ENCODE results near the gene TTLL10. TPM values are rescaled to one million over a fixed set of nuclear protein-coding genes. Genes with fewer than 3 reads are reported as not detected.

TTLL10 gene
- total and polyA plus RNA-seq, 2 of the 8 experiments (the other 6 are each of a cell fraction or from before 2014, with no cell fraction given): 1.1 to 1.7 TPM

DNA sequence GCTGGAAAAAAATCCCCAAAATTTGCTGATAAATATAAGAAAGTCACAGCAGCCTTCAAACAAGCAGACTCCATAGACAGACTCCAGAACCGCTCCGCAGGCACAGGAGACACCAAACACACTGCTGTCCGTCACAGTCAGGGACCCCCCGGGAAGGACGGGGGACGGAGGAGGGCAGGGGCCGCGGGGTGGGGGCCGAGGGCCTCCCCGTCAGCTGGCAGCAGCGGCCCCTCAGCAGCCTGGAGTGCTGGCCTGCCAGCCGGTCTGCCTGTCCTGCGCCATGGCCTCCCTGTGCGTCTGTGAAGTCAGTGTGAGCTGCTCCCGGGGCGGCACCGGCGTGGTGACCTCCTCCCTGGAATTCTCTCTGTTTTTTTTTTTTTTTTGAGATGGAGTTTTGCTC is 47.7 kb upstream of the TTLL10 start:
- no peak overlapping the region for H2AK5ac ChIP-seq (ENCODE audit: low read depth, low read length)
- no peaks in the 10 kb centered on the region for H3K36me3 ChIP-seq (ENCODE audit: control insufficient read depth in 2 of 4, insufficient read depth in 4 of 4, low read length in 3 of 4)
- no peak overlapping the region for H2AFZ ChIP-seq (ENCODE audit: low read length)
- H4K8ac ChIP-seq (ENCODE audit: extremely low read depth, insufficient read depth, low read length): no peak overlapping the region; the same call in 1 of the 2 replicates
- no peaks in the 10 kb centered on the region for H3K79me1 ChIP-seq (ENCODE audit: low read depth, low read length)
- no peak overlapping the region for H2BK12ac ChIP-seq (ENCODE audit: low read depth, low read length)
- H3K4ac ChIP-seq (replicated peaks; ENCODE audit: insufficient read length, low read depth, low read length): no peak overlapping the region
- no peak for FAIRE-seq
- H3K9me3 ChIP-seq (ENCODE audit: insufficient read depth in 2 of 2, low read depth in 1 of 2, low read length in 1 of 2): peaks cover 0 to 8% of the 10 kb centered on the region in 2 experiments; a peak in 1 of 4 replicates
- no peak overlapping the region for H2BK120ac ChIP-seq (replicated peaks; ENCODE audit: low read depth, low read length)
- no peak overlapping the region for H3K23ac ChIP-seq (ENCODE audit: insufficient read length)
- no peak overlapping the region for H2BK5ac ChIP-seq (ENCODE audit: low read depth, low read length)
- H2BK15ac ChIP-seq (ENCODE audit: low read length): no peak overlapping the region
- no peak for TF ChIP-seq BCL11A (IDR thresholded peaks at IDR 0.05; ENCODE audit: low read depth in 2 of 2, low read length in 2 of 2)
- H2BK20ac ChIP-seq (ENCODE audit: low read length): no peak overlapping the region
- H3K23me2 ChIP-seq (ENCODE audit: low read depth, low read length): no peaks in the 10 kb centered on the region
- H3K18ac ChIP-seq (ENCODE audit: extremely low read depth, low read length): no peak overlapping the region
- no peak overlapping the region for H3K56ac ChIP-seq (replicated peaks; ENCODE audit: insufficient read length, low read depth, low read length)
- no peak overlapping the region for H3K4me2 ChIP-seq (ENCODE audit: insufficient read depth in 1 of 2, low read depth in 2 of 2, low read length in 2 of 2)
- WGBS, 2 experiments (ENCODE audit: extremely low coverage in 1 of 2, insufficient coverage in 1 of 2, insufficient read length in 1 of 2, insufficient replicate concordance in 2 of 2, low coverage in 1 of 2, low lambda C conversion rate in 2 of 2, missing lambda C conversion rate in 1 of 2): 85% methylated on average over 10 of the region's 18 CpGs; no CpG with 5 or more reads in 1 of the 2 experiments
- no peak for DNase-seq (ENCODE audit: low read depth in 1 of 2, low spot score in 2 of 2)
- no peak overlapping the region for H3K4me3 ChIP-seq (ENCODE audit: extremely low read depth in 1 of 4, insufficient read depth in 2 of 4, low read depth in 3 of 4, low read length in 4 of 4)
- ChIA-PET CTCF (ENCODE audit: partially characterized antibody) (interaction anchor here (0.8 to 1.7 kb wide), 4 partner anchors 52 to 142 kb away, joined by 3 to 5 read pairs (median 4); no protein-coding TSS in a partner anchor), POLR2A (ENCODE audit: partially characterized antibody) (interaction anchor here (1.6 kb wide), 1 partner anchor 105 kb away, joined by 4 read pairs; the partner anchor contains the start of genes B3GALT6 and SDF4)
- no peaks in the 10 kb centered on the region; a peak in 3 of 7 replicates for H3K27me3 ChIP-seq (replicated peaks in 1 of 4; ENCODE audit: control insufficient read depth in 3 of 4, extremely low read depth in 1 of 4, insufficient read depth in 3 of 4, low read length in 3 of 4)
- H3K27ac ChIP-seq (ENCODE audit: low read depth, low read length): no peak overlapping the region
- no peak overlapping the region for H3K9ac ChIP-seq (replicated peaks in 1 of 4; ENCODE audit: extremely low read depth in 1 of 4, low read depth in 3 of 4, low read length in 3 of 4)
- H3K14ac ChIP-seq (ENCODE audit: insufficient read length): no peak overlapping the region
- H4K20me1 ChIP-seq (replicated peaks in 1 of 2; ENCODE audit: control insufficient read depth in 1 of 2, insufficient read depth in 2 of 2, low read length in 2 of 2): peaks cover 0 to 3% of the 10 kb centered on the region in 2 experiments
- no peak overlapping the region for H4K91ac ChIP-seq (replicated peaks; ENCODE audit: insufficient read length, low read length)
- peaks cover 0 to 3% (median 2%) of the 10 kb centered on the region in 4 experiments; a peak in 4 of 7 replicates for H3K4me1 ChIP-seq (replicated peaks in 1 of 4; ENCODE audit: control insufficient read depth in 3 of 4, insufficient read depth in 4 of 4, low read length in 3 of 4)
- H3K79me2 ChIP-seq (ENCODE audit: control insufficient read depth in 1 of 2, insufficient read depth in 2 of 2, low read length in 2 of 2): no peaks in the 10 kb centered on the region
- no peak overlapping the region for H4K5ac ChIP-seq (ENCODE audit: insufficient read length, low read depth, low read length)

Data from H1 (cell line).